Spinal cord (tissue), 10 donors: ENCODE measurements around the gene SKI. TPM values are rescaled to one million over a fixed set of nuclear protein-coding genes. Genes with fewer than 3 reads are reported as not detected.
"Not testable (repeated sequence)": the region's sequence is repeated elsewhere in the genome, so short reads cannot be mapped to it uniquely, and the experiment has no call there.

Experiments
- DNase-seq, 6 donors: peaks; one replicate each; pipeline versions ENCODE4 v3.0.0 to v3.0.0-alpha.2; 2013 to 2015; ENCODE audit warnings: low spot score in 6 of 6, low read depth in 4 of 6
- H3K27ac ChIP-seq: one replicate; pipeline ENCODE4 v1.5.1; 2013; ENCODE audit warnings: low read depth, low read length, control low read depth
- H3K27me3 ChIP-seq: one replicate; pipeline ENCODE4 v1.6.1; 2013; ENCODE audit warnings: low read length; ENCODE audit not compliant: control insufficient read depth, insufficient read depth
- H3K36me3 ChIP-seq: one replicate; pipeline ENCODE4 v1.6.1; 2013; ENCODE audit warnings: low read length; ENCODE audit not compliant: control insufficient read depth, insufficient read depth
- H3K4me1 ChIP-seq: one replicate; pipeline ENCODE4 v1.6.1; 2013; ENCODE audit warnings: low read length; ENCODE audit not compliant: control insufficient read depth, insufficient read depth
- H3K4me3 ChIP-seq: one replicate; pipeline ENCODE4 v1.5.1; 2013; ENCODE audit warnings: low read depth, low read length, control low read depth
- H3K9me3 ChIP-seq: one replicate; pipeline ENCODE4 v1.6.1; 2013; ENCODE audit warnings: low read length; ENCODE audit not compliant: control insufficient read depth, insufficient read depth
- WGBS: methylation state at CpG from one replicate; pipeline ENCODE4 v1.1.5; 2013; ENCODE audit warnings: missing lambda C conversion rate; ENCODE audit not compliant: insufficient coverage; 5-methylcytosine and 5-hydroxymethylcytosine counted together
- polyA plus RNA-seq, 2 donors: library from polyadenylated mRNA; unstranded; fragments of 120-200 nt; gene quantifications; one replicate each; pipeline ENCODE4 v1.2.1, GENCODE V29; 2013; ENCODE audit not compliant: insufficient read length in 2 of 2
- total RNA-seq, 2 donors: library from RNA; depleted of rRNA in 1 of 2; stranded (reverse); fragments of 120-200 nt in 1 of 2; fragments of >200 nt in 1 of 2; gene quantifications; one replicate each; pipeline versions ENCODE4 v1.2.3 to v1.2.4, GENCODE V29; 2013 to 2014
- donor health status: healthy.

SKI gene
- total and polyA plus RNA-seq, 4 donors = 20.0 to 72.3 (median 46.2) TPM

- no peak overlapping the region for H3K4me3 ChIP-seq
- no peaks in the 10 kb centered on the region for H3K9me3 ChIP-seq
- no peak for DNase-seq
- H3K4me1 ChIP-seq = peaks cover 70% of the 10 kb centered on the region
- H3K27ac ChIP-seq = no peak overlapping the region
- WGBS = 87% methylated on average over 17 of the region's 18 CpGs
- peaks cover 6% of the 10 kb centered on the region for H3K36me3 ChIP-seq
- H3K27me3 ChIP-seq = peaks cover 5% of the 10 kb centered on the region
Measured at GRCh38 chr1:2324553-2325366, 96.6 kb downstream of the SKI start.

GRCh38 chr1:2326524-2326923, 98.4 kb downstream of the SKI start:
- no peaks in the 10 kb centered on the region for H3K9me3 ChIP-seq
- no peak overlapping the region for H3K4me3 ChIP-seq
- H3K27me3 ChIP-seq = peaks cover 3% of the 10 kb centered on the region
- H3K4me1 ChIP-seq = peaks cover 70% of the 10 kb centered on the region
- H3K27ac ChIP-seq = no peak overlapping the region
- DNase-seq = no peak
- 71% methylated on average over 17 of the region's 21 CpGs for WGBS
- peaks cover 4% of the 10 kb centered on the region for H3K36me3 ChIP-seq

GRCh38 chr1:2327162-2327561, 99.0 kb downstream of the SKI start:
- not testable (repeated sequence) for H3K27ac ChIP-seq, H3K36me3 ChIP-seq, DNase-seq, H3K27me3 ChIP-seq, H3K9me3 ChIP-seq, H3K4me3 ChIP-seq
- H3K4me1 ChIP-seq = peaks cover 64% of the 10 kb centered on the region
- 90% methylated on average over 2 of the region's 2 CpGs for WGBS

GRCh38 chr1:2327841-2328240, 99.7 kb downstream of the SKI start:
- Histone ChIP-seq H3K4me3 (no peak overlapping the region), H3K4me1 (peaks cover 57% of the 10 kb centered on the region)
- 75% methylated on average over 21 of the region's 22 CpGs for WGBS

GRCh38 chr1:2328676-2329455, 100.7 kb downstream of the SKI start:
- Histone ChIP-seq H3K36me3 (peaks cover 16% of the 10 kb centered on the region), H3K27me3 (peaks cover 3% of the 10 kb centered on the region), H3K4me3 (no peak overlapping the region), H3K4me1 (peaks cover 47% of the 10 kb centered on the region), H3K27ac (no peak overlapping the region), H3K9me3 (no peaks in the 10 kb centered on the region)
- no peak for DNase-seq
- 86% methylated on average over 24 of the region's 24 CpGs for WGBS

More at GRCh38 chr1:2327841-2328240, 99.7 kb downstream of the SKI start:
- no peak for DNase-seq
- Histone ChIP-seq H3K36me3 (peaks cover 8% of the 10 kb centered on the region), H3K27ac (no peak overlapping the region), H3K27me3 (peaks cover 3% of the 10 kb centered on the region), H3K9me3 (no peaks in the 10 kb centered on the region)

- Histone ChIP-seq H3K4me1 (peaks cover 39% of the 10 kb centered on the region), H3K27ac (peak overlapping the region; percentile 78), H3K4me3 (no peak overlapping the region), H3K27me3 (no peaks in the 10 kb centered on the region), H3K36me3 (peaks cover 20% of the 10 kb centered on the region), H3K9me3 (no peaks in the 10 kb centered on the region)
- no peak for DNase-seq
- 85% methylated on average over 12 of the region's 12 CpGs for WGBS
Measured at GRCh38 chr1:2330035-2330434, 101.9 kb downstream of the SKI start.

- WGBS = 27% methylated on average over 30 of the region's 31 CpGs
- H3K27ac ChIP-seq = peak overlapping the region; percentile 78
- H3K9me3 ChIP-seq = no peaks in the 10 kb centered on the region
- no peaks in the 10 kb centered on the region for H3K27me3 ChIP-seq
- peak in 2 of 6 donors; percentile 73 to 75 for DNase-seq
- no peak overlapping the region for H3K4me3 ChIP-seq
- H3K4me1 ChIP-seq = peaks cover 39% of the 10 kb centered on the region
- peaks cover 22% of the 10 kb centered on the region for H3K36me3 ChIP-seq
Measured at GRCh38 chr1:2330519-2331199, 102.5 kb downstream of the SKI start.

- WGBS = 62% methylated on average over 11 of the region's 11 CpGs
- Histone ChIP-seq H3K36me3 (peaks cover 24% of the 10 kb centered on the region), H3K27ac (peak overlapping the region; percentile 78), H3K27me3 (no peaks in the 10 kb centered on the region), H3K9me3 (no peaks in the 10 kb centered on the region), H3K4me3 (no peak overlapping the region), H3K4me1 (peaks cover 39% of the 10 kb centered on the region)
- DNase-seq = no peak
Measured at GRCh38 chr1:2331200-2331544, 103.1 kb downstream of the SKI start.

- H3K4me3 ChIP-seq, H3K27me3 ChIP-seq, H3K9me3 ChIP-seq, DNase-seq: not testable (repeated sequence)
- H3K36me3 ChIP-seq = peaks cover 27% of the 10 kb centered on the region
- 89% methylated on average over 12 of the region's 33 CpGs for WGBS
- H3K4me1 ChIP-seq = peaks cover 42% of the 10 kb centered on the region
- peak overlapping the region; percentile 78 for H3K27ac ChIP-seq
Measured at GRCh38 chr1:2331580-2331979, 103.5 kb downstream of the SKI start.
